Hepatocyte (in vitro differentiated cells): ENCODE data around the gene HLX.

ENCODE experiments used
- EZH2phosphoT487 ChIP-seq: fragments of 200-600 bp; sonication (generic); IDR thresholded peaks from one replicate; pipeline ENCODE4 v1.6.1; 2018; ENCODE audit warnings: antibody characterized with exemption, mild to moderate bottlenecking, low read depth, moderate library complexity; ENCODE audit not compliant: unreplicated experiment, severe bottlenecking
- TF ChIP-seq, protein P1 (sequence below): fragments of 200-600 bp; sonication (generic); IDR thresholded peaks from 2 replicates; pipeline ENCODE4 v1.5.1; 2016; ENCODE audit warnings: antibody characterized with exemption, mild to moderate bottlenecking; ENCODE audit not compliant: poor library complexity

- TF ChIP-seq, protein P1, sequence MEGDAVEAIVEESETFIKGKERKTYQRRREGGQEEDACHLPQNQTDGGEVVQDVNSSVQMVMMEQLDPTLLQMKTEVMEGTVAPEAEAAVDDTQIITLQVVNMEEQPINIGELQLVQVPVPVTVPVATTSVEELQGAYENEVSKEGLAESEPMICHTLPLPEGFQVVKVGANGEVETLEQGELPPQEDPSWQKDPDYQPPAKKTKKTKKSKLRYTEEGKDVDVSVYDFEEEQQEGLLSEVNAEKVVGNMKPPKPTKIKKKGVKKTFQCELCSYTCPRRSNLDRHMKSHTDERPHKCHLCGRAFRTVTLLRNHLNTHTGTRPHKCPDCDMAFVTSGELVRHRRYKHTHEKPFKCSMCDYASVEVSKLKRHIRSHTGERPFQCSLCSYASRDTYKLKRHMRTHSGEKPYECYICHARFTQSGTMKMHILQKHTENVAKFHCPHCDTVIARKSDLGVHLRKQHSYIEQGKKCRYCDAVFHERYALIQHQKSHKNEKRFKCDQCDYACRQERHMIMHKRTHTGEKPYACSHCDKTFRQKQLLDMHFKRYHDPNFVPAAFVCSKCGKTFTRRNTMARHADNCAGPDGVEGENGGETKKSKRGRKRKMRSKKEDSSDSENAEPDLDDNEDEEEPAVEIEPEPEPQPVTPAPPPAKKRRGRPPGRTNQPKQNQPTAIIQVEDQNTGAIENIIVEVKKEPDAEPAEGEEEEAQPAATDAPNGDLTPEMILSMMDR = no peak
- TF ChIP-seq EZH2phosphoT487 = no peak
Observed at GRCh38 chr1:220834155-220834870, 44.9 kb upstream of the HLX start.
